Left lung (tissue), 10 donors: ENCODE data around the gene TMEM51. TPM values are rescaled to one million over a fixed set of nuclear protein-coding genes. Genes with fewer than 3 reads are reported as not detected.

ENCODE experiments used
- ATAC-seq: fragments of 200-7000 bp; cut with Tn5 transposase; one replicate; pipeline ENCODE4 v1.9.1; 2020; ENCODE audit warnings: moderate library complexity
- DNase-seq, 4 donors: peaks; one replicate each; pipeline ENCODE4 v3.0.0-alpha.2; 2013 to 2020
- H3K27ac ChIP-seq, 2 donors: fragments of 200-600 bp; sonication (generic) in 1 of 2; one replicate each; pipeline versions ENCODE4 v1.5.0 to v1.8.0; 2020 to 2021
- H3K27me3 ChIP-seq, 2 donors: fragments of 200-600 bp; sonication (generic) in 1 of 2; one replicate each; pipeline versions ENCODE4 v1.5.0 to v1.8.0; 2020 to 2021
- H3K36me3 ChIP-seq, 2 donors: fragments of 200-600 bp; sonication (generic) in 1 of 2; one replicate each; pipeline versions ENCODE4 v1.5.0 to v1.8.0; 2020 to 2021
- H3K4me1 ChIP-seq, 2 donors: fragments of 200-600 bp; one replicate each; pipeline ENCODE4 v1.8.0; 2021
- H3K4me3 ChIP-seq, 2 donors: fragments of 200-600 bp; sonication (generic) in 1 of 2; one replicate each; pipeline versions ENCODE4 v1.5.0 to v1.8.0; 2020 to 2021; ENCODE audit warnings: mild to moderate bottlenecking in 1 of 2
- H3K9me3 ChIP-seq, 2 donors: fragments of 200-600 bp; sonication (generic) in 1 of 2; one replicate each; pipeline versions ENCODE4 v1.5.0 to v1.8.0; 2020 to 2021
- intact Hi-C, 2 donors: fragments of 100-400 bp; cut with DNase I; formaldehyde crosslinking; loops; one replicate each; pipeline versions ENCODE4 v1.11.2 to v1.14.2; 2022
- polyA plus RNA-seq, 6 donors: library from polyadenylated mRNA; unstranded; fragments of 120-200 nt; gene quantifications; one replicate each; pipeline ENCODE4 v1.2.1, GENCODE V29; 2013; ENCODE audit not compliant: insufficient read length in 6 of 6
- total RNA-seq, 2 donors: library from RNA; stranded (reverse); fragmentation: NEBNext Ultra II Directional; extraction: Animal tissue kit (Norgen Biotek cat#: 25700); gene quantifications; one replicate each; pipeline ENCODE4 v1.2.1, GENCODE V29; 2021
- TF ChIP-seq, protein P1 (sequence below), 2 donors: fragments of 200-600 bp; sonication (generic) in 1 of 2; IDR thresholded peaks; one replicate each; pipeline versions ENCODE4 v1.5.0 to v1.8.0; 2021; ENCODE audit warnings: antibody characterized with exemption in 2 of 2
- donor health status: DM: no; HTN: yes; CAD: no.
- donor health status: DM: no; HTN: no; CAD: no.

The TMEM51 gene
- total and polyA plus RNA-seq, 8 donors: 10.6 to 17.9 (median 15.7) TPM

GRCh38 chr1:15251857-15252835 lies 98.6 kb downstream of the TMEM51 start:
- TF ChIP-seq, protein P1, sequence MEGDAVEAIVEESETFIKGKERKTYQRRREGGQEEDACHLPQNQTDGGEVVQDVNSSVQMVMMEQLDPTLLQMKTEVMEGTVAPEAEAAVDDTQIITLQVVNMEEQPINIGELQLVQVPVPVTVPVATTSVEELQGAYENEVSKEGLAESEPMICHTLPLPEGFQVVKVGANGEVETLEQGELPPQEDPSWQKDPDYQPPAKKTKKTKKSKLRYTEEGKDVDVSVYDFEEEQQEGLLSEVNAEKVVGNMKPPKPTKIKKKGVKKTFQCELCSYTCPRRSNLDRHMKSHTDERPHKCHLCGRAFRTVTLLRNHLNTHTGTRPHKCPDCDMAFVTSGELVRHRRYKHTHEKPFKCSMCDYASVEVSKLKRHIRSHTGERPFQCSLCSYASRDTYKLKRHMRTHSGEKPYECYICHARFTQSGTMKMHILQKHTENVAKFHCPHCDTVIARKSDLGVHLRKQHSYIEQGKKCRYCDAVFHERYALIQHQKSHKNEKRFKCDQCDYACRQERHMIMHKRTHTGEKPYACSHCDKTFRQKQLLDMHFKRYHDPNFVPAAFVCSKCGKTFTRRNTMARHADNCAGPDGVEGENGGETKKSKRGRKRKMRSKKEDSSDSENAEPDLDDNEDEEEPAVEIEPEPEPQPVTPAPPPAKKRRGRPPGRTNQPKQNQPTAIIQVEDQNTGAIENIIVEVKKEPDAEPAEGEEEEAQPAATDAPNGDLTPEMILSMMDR (IDR thresholded peaks at IDR 0.05): no peak
- DNase-seq (no peak), ATAC-seq (no peak)
- H3K9me3 ChIP-seq: no peaks in the 10 kb centered on the region
- peaks cover 0 to 15% of the 10 kb centered on the region in 2 donors for H3K4me1 ChIP-seq
- no peak overlapping the region for H3K27ac ChIP-seq
- H3K4me3 ChIP-seq: no peak overlapping the region
- no peaks in the 10 kb centered on the region for H3K36me3 ChIP-seq
- intact Hi-C loops: no loop called here
- peaks cover 0 to 8% of the 10 kb centered on the region in 2 donors for H3K27me3 ChIP-seq

DNA sequence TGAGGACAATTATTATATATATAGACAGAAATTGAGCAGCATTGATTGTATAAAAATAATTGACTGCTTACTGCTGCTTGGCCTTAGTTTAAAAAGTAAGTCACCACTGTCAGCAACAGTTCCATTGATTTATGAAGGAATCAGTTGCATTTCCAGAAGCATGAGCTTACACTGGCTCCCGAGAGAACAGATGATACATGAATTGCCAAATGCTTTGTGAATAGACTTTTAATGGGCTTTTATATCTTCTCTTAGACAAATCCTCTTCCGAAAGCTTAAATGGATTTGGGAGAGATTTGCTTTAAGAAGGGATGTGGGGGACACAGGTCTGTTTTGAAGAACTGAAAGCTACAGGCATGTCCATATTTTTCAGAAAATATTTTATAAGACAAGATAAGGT lies 101.0 kb downstream of the TMEM51 start:
- H3K9me3 ChIP-seq: no peaks in the 10 kb centered on the region
- TF ChIP-seq, protein P1 (IDR thresholded peaks at IDR 0.05): no peak
- H3K4me1 ChIP-seq: peaks cover 0 to 23% of the 10 kb centered on the region in 2 donors
- H3K27me3 ChIP-seq: no peaks in the 10 kb centered on the region
- DNase-seq: no peak
- H3K4me3 ChIP-seq: no peak overlapping the region
- no peak for ATAC-seq
- no peak overlapping the region for H3K27ac ChIP-seq
- no peaks in the 10 kb centered on the region for H3K36me3 ChIP-seq
- intact Hi-C loops: no loop called here

DNA sequence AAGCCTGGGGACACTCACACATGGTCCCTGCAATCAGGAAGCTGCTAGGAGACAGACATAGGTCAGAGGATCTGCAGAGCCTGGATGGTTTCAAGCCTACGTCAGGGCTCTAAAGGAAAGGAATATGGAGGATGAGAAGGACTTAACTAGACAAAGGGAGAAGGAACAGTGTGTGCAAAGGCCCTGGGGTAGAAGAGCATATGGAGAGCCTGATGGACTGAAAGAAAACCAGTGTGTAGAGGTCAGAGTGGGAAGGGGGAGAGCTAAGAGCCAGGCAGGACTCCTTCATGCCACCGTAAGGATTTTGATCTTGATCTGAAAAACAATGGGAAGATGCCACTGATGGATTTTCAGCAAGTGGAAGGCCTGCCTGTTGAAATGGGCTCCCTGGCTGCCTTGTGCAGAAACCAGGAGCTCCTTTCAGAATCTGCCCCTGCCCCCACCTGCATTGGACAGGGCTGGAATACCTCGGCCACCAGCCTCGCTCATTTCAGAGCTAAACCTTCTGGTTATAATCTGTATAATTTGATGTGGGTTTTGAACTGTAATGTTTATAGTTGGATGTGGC lies 102.1 kb downstream of the TMEM51 start:
- H3K36me3 ChIP-seq: no peaks in the 10 kb centered on the region
- H3K4me3 ChIP-seq: no peak overlapping the region
- no peaks in the 10 kb centered on the region for H3K27me3 ChIP-seq
- TF ChIP-seq, protein P1 (IDR thresholded peaks at IDR 0.05): no peak
- DNase-seq: no peak
- ATAC-seq: no peak
- intact Hi-C loops: no loop called here
- H3K27ac ChIP-seq: no peak overlapping the region
- H3K9me3 ChIP-seq: no peaks in the 10 kb centered on the region
- peaks cover 4 to 34% of the 10 kb centered on the region in 2 donors for H3K4me1 ChIP-seq

GRCh38 chr1:15256584-15256983 lies 103.0 kb downstream of the TMEM51 start:
- intact Hi-C loops: no loop called here
- Histone ChIP-seq H3K4me3 (no peak overlapping the region), H3K4me1 (peaks cover 11 to 42% of the 10 kb centered on the region in 2 donors), H3K27ac (no peak overlapping the region), H3K36me3 (no peaks in the 10 kb centered on the region), H3K9me3 (no peaks in the 10 kb centered on the region), H3K27me3 (no peaks in the 10 kb centered on the region)
- ATAC-seq: no peak
- TF ChIP-seq, protein P1 (IDR thresholded peaks at IDR 0.05): no peak
- DNase-seq: no peak

DNA sequence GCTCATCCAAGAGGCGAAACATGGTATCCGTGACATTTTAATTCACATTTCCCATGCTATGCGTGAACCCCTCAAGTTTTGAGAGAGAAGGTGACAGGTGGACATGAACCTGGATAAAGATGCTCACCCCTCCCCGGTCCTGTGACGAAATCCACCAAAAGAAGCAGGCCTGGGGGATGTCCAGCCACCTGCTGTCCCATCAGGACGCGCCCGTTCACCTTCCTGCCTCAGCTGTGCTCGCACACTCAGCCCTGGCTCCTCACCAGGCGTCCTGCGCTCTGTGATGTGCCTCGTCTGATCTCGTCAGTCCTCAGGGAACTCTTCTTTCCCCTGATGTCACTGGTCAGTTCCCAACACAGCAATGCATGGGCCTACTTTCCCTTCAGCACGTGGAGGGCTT lies 103.8 kb downstream of the TMEM51 start:
- Histone ChIP-seq H3K27ac (no peak overlapping the region), H3K9me3 (no peaks in the 10 kb centered on the region), H3K4me1 (peaks cover 11 to 49% of the 10 kb centered on the region in 2 donors), H3K4me3 (no peak overlapping the region), H3K36me3 (no peaks in the 10 kb centered on the region), H3K27me3 (no peaks in the 10 kb centered on the region)
- TF ChIP-seq, protein P1 (IDR thresholded peaks at IDR 0.05): no peak
- no peak for DNase-seq
- intact Hi-C loops: no loop called here
- ATAC-seq: no peak
